HCT116 (cell line): Measurements from ENCODE around the gene LAIR1.

ENCODE experiments used
- CBX3 ChIP-seq: IDR thresholded peaks from 2 replicates; pipeline ENCODE4 v1.6.1; 2012; ENCODE audit warnings: low read depth
- CEBPB ChIP-seq: IDR thresholded peaks from 2 replicates; pipeline ENCODE4 v1.6.1; 2012; ENCODE audit warnings: low read depth
- CTCF ChIP-seq, 3 experiments: fragments of 200-600 bp in 1 of 3; sonication (generic) in 1 of 3; IDR thresholded peaks in 2 of 3; conservative IDR thresholded peaks in 1 of 3; 2 replicates each; pipeline ENCODE4 v1.5.1; 2012 to 2017; ENCODE audit warnings: low read depth in 2 of 3, low read length in 2 of 3, antibody characterized with exemption in 1 of 3, borderline replicate concordance in 1 of 3, control low read depth in 1 of 3, mild to moderate bottlenecking in 1 of 3, mixed read lengths in 1 of 3, mixed run types in 1 of 3, moderate library complexity in 1 of 3; ENCODE audit not compliant: insufficient read depth in 1 of 3
- EGR1 ChIP-seq: IDR thresholded peaks from 2 replicates; pipeline ENCODE4 v1.6.1; 2012; ENCODE audit warnings: low read depth
- EZH2 ChIP-seq: fragments of 200-600 bp; sonication (generic); IDR thresholded peaks from 2 replicates; pipeline ENCODE4 v1.6.1; 2017; ENCODE audit warnings: antibody characterized with exemption, mixed run types
- EZH2phosphoT487 ChIP-seq: fragments of 200-600 bp; IDR thresholded peaks from 2 replicates; pipeline ENCODE4 v1.6.1; 2018; ENCODE audit warnings: antibody characterized with exemption, borderline replicate concordance
- MAX ChIP-seq: IDR thresholded peaks from 2 replicates; pipeline ENCODE4 v1.6.1; 2012
- POLR2A ChIP-seq: IDR thresholded peaks from 2 replicates; pipeline ENCODE4 v1.7.0; 2011; ENCODE audit warnings: borderline replicate concordance; ENCODE audit not compliant: insufficient read depth, insufficient read length; ENCODE audit errors: extremely low read depth
- POLR2AphosphoS5 ChIP-seq: IDR thresholded peaks from 2 replicates; pipeline ENCODE4 v1.6.1; 2011; ENCODE audit warnings: mild to moderate bottlenecking, low read depth, low read length, moderate library complexity
- RAD21 ChIP-seq: IDR thresholded peaks from 2 replicates; pipeline ENCODE4 v1.6.1; 2012; ENCODE audit warnings: low read depth, mild to moderate bottlenecking
- REST ChIP-seq: IDR thresholded peaks from 2 replicates; pipeline ENCODE4 v1.6.1; 2012; ENCODE audit warnings: low read depth
- ZBTB33 ChIP-seq: IDR thresholded peaks from 2 replicates; pipeline ENCODE4 v1.6.1; 2011; ENCODE audit warnings: mild to moderate bottlenecking, low read length, moderate library complexity; ENCODE audit not compliant: insufficient replicate concordance; ENCODE audit errors: extremely low read depth
- ZNF274 ChIP-seq: fragments of 200-500 bp; sonication (Bioruptor generic); IDR thresholded peaks from 2 replicates; pipeline ENCODE4 v1.6.1; 2014; ENCODE audit warnings: mild to moderate bottlenecking, low read depth, low read length, inconsistent platforms

GRCh38 chr19:54305141-54305540, 59.6 kb downstream of the LAIR1 start:
- TF ChIP-seq EGR1: no peak
- no peak for TF ChIP-seq EZH2
- TF ChIP-seq POLR2AphosphoS5: no peak
- TF ChIP-seq CTCF (IDR thresholded peaks at IDR 0.05 in 2 of 3, conservative IDR thresholded peaks at IDR 0.05 in 1 of 3; ENCODE audit: borderline replicate concordance in 1 of 3, insufficient read depth in 1 of 3, low read depth in 2 of 3, low read length in 2 of 3): no peak
- no peak for TF ChIP-seq CBX3
- TF ChIP-seq ZNF274: no peak
- no peak for TF ChIP-seq POLR2A
- TF ChIP-seq CEBPB: no peak
- TF ChIP-seq REST: no peak
- no peak for TF ChIP-seq EZH2phosphoT487
- no peak for TF ChIP-seq RAD21
- no peak for TF ChIP-seq ZBTB33
- TF ChIP-seq MAX: no peak
